ENCODE data around the gene MYO15A. TPM values are rescaled to one million over a fixed set of nuclear protein-coding genes. Genes with fewer than 3 reads are reported as not detected.
A peak's percentile ranks its signal among the peaks of the same experiment; 100 is the strongest.

Gene MYO15A
- total and polyA plus RNA-seq, 2 of the 4 experiments (the other 2 are of a cell fraction) = 0.18 to 1.1 TPM

DNA sequence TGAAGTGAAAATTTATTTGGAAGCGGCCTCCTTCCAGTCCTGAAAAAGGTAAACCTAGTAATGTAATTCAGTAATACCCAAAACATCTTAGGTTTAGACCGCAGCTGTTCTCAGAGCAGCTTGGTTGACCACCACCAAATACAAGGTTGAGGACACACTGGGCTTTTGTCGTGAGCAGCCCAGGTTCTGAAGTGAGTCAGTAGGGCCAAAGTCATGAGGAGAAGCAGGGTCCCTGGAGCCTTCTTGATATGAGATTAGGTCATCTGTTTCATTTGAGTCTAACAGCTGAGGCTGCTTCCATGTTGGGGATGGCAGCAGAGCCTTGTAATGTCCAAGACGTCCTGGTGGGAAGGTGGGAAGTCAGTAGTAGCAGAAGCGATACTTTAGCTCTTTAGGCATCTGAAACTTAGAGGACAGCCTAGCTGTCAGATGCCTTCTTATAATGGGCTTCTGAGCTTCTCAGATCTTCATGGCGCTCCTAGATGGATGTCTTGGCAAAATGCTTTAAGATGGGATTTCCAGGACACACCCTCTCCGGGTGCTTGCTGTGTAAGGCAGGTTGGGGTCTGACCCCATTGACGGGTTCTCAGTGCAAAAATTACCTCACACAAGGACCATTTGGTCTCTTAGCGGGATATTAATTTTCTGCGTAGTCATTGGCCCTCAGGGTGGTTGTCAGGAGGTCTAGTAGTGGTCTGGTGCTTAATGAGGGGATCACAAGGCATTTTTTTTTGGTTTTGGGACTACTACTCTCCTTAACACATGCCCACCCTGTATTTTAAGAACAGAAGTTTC, 77.5 kb downstream of the MYO15A start:
- peak; percentile 43 for DNase-seq
- H3K27ac ChIP-seq (ENCODE audit: insufficient read depth, low read length) = peak overlapping the region; percentile 41
- peak overlapping the region; percentile 69 for H3K14ac ChIP-seq (replicated peaks; ENCODE audit: low read depth, low read length)
- H2BK120ac ChIP-seq (ENCODE audit: low read depth, low read length) = no peak overlapping the region
- H3K4me2 ChIP-seq (ENCODE audit: low read depth, low read length) = peak overlapping the region; percentile 89
- no peak overlapping the region for H2BK15ac ChIP-seq (ENCODE audit: low read depth, low read length)
- ChIA-PET CTCF (no interaction called here), POLR2A (ENCODE audit: unreplicated experiment) (no interaction called here)
- peaks cover 25% of the 10 kb centered on the region for H3K36me3 ChIP-seq (ENCODE audit: control insufficient read depth, insufficient read depth, low read length)
- H3K4me3 ChIP-seq (ENCODE audit: insufficient read depth, low read depth, low read length) = peak overlapping the region; percentile 51
- peaks cover 12 to 69% of the 10 kb centered on the region in 2 experiments for H3K79me1 ChIP-seq (ENCODE audit: low read depth in 1 of 2, low read length in 2 of 2)
- H4K91ac ChIP-seq (ENCODE audit: insufficient read depth, low read depth, low read length) = peak overlapping the region; percentile 29; the same call in 1 of the 2 replicates
- peaks cover 68% of the 10 kb centered on the region for H4K20me1 ChIP-seq (ENCODE audit: insufficient read depth, low read length)
- TF ChIP-seq SMC3 (IDR thresholded peaks at IDR 0.05; ENCODE audit: low read depth, low read length) (no peak), BHLHE40 (IDR thresholded peaks at IDR 0.05; ENCODE audit: low read depth, low read length) (no peak), RCOR1 (IDR thresholded peaks at IDR 0.05; ENCODE audit: insufficient replicate concordance, low read length) (no peak), MAZ (IDR thresholded peaks at IDR 0.05; ENCODE audit: borderline replicate concordance, low read depth, low read length) (no peak), MAFK (IDR thresholded peaks at IDR 0.05; ENCODE audit: low read depth, low read length) (no peak), RFX5 (IDR thresholded peaks at IDR 0.05; ENCODE audit: low read depth, low read length) (no peak), NFE2L2 (IDR thresholded peaks at IDR 0.05; ENCODE audit: low read depth, low read length) (no peak), CEBPB (IDR thresholded peaks at IDR 0.05; ENCODE audit: low read depth, low read length) (no peak), POLR2A (IDR thresholded peaks at IDR 0.05; ENCODE audit: low read depth, low read length) (no peak), FOS (IDR thresholded peaks at IDR 0.05; ENCODE audit: low read depth, low read length) (no peak), MXI1 (IDR thresholded peaks at IDR 0.05; ENCODE audit: borderline replicate concordance, low read depth, low read length) (no peak)
- TF ChIP-seq, protein P1, sequence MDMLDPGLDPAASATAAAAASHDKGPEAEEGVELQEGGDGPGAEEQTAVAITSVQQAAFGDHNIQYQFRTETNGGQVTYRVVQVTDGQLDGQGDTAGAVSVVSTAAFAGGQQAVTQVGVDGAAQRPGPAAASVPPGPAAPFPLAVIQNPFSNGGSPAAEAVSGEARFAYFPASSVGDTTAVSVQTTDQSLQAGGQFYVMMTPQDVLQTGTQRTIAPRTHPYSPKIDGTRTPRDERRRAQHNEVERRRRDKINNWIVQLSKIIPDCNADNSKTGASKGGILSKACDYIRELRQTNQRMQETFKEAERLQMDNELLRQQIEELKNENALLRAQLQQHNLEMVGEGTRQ (IDR thresholded peaks at IDR 0.05; ENCODE audit: low read depth, low read length) = no peak
- TF ChIP-seq, protein P2, sequence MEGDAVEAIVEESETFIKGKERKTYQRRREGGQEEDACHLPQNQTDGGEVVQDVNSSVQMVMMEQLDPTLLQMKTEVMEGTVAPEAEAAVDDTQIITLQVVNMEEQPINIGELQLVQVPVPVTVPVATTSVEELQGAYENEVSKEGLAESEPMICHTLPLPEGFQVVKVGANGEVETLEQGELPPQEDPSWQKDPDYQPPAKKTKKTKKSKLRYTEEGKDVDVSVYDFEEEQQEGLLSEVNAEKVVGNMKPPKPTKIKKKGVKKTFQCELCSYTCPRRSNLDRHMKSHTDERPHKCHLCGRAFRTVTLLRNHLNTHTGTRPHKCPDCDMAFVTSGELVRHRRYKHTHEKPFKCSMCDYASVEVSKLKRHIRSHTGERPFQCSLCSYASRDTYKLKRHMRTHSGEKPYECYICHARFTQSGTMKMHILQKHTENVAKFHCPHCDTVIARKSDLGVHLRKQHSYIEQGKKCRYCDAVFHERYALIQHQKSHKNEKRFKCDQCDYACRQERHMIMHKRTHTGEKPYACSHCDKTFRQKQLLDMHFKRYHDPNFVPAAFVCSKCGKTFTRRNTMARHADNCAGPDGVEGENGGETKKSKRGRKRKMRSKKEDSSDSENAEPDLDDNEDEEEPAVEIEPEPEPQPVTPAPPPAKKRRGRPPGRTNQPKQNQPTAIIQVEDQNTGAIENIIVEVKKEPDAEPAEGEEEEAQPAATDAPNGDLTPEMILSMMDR (conservative IDR thresholded peaks at IDR 0.05; ENCODE audit: low read depth, low read length) = no peak
- TF ChIP-seq, protein P3, sequence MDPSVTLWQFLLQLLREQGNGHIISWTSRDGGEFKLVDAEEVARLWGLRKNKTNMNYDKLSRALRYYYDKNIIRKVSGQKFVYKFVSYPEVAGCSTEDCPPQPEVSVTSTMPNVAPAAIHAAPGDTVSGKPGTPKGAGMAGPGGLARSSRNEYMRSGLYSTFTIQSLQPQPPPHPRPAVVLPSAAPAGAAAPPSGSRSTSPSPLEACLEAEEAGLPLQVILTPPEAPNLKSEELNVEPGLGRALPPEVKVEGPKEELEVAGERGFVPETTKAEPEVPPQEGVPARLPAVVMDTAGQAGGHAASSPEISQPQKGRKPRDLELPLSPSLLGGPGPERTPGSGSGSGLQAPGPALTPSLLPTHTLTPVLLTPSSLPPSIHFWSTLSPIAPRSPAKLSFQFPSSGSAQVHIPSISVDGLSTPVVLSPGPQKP (IDR thresholded peaks at IDR 0.05; ENCODE audit: borderline replicate concordance, low read depth, low read length) = no peak
- no peak overlapping the region for H2BK5ac ChIP-seq (ENCODE audit: low read depth, low read length, poor library complexity, severe bottlenecking)
- ATAC-seq (ENCODE audit: low read depth) = no peak
- H3K27me3 ChIP-seq (ENCODE audit: control insufficient read depth, insufficient read depth, low read length) = no peaks in the 10 kb centered on the region
- WGBS, 2 experiments (ENCODE audit: extremely low coverage in 2 of 2, insufficient read length in 1 of 2) = 70% methylated on average over 2 of the region's 10 CpGs; no CpG with 5 or more reads in 1 of the 2 experiments
- no peak overlapping the region for H2AFZ ChIP-seq (replicated peaks; ENCODE audit: low read length, poor library complexity)
- dilution Hi-C loops (cut with HindIII; ENCODE audit: low sequenced_read_pairs, unreplicated experiment) = no loop called here
- intact Hi-C loops (cut with micrococcal nuclease) = no loop called here
- H3K4me1 ChIP-seq (ENCODE audit: control insufficient read depth, insufficient read depth, low read length) = peaks cover 32% of the 10 kb centered on the region
- H3K56ac ChIP-seq (ENCODE audit: extremely low read depth, insufficient read depth, low read length) = no peak overlapping the region
- peak overlapping the region; percentile 92 for H3K9ac ChIP-seq (ENCODE audit: low read depth, low read length)
- in situ Hi-C loops (cut with MboI; ENCODE audit: low sequenced_read_pairs) = no loop called here
- H2AK9ac ChIP-seq (replicated peaks; ENCODE audit: low read depth, low read length, poor library complexity) = peak overlapping the region; percentile 80
- H3K18ac ChIP-seq (ENCODE audit: low read depth, low read length) = no peak overlapping the region
- H4K5ac ChIP-seq (ENCODE audit: low read depth, low read length) = no peak overlapping the region
- peaks cover 41% of the 10 kb centered on the region for H3K9me1 ChIP-seq (ENCODE audit: insufficient read depth, low read length)
- no peak overlapping the region for H4K8ac ChIP-seq (ENCODE audit: low read depth in 2 of 2, low read length in 2 of 2)
- peak overlapping the region; percentile 50; the same call in 1 of the 2 replicates for H3K4ac ChIP-seq (ENCODE audit: low read depth, low read length)
- H3K23ac ChIP-seq (ENCODE audit: low read depth, low read length) = peak overlapping the region; percentile 96
- no peak overlapping the region for H2BK20ac ChIP-seq (ENCODE audit: low read depth, low read length)
- peak overlapping the region; percentile 82 for H2AK5ac ChIP-seq (ENCODE audit: low read depth, low read length)
- no TSS peak for BruUV-seq (replicated peaks)
- H3K9me3 ChIP-seq (ENCODE audit: control insufficient read depth, insufficient read depth, low read length) = no peaks in the 10 kb centered on the region
